Putamen (tissue), 1 donor: Measurements from ENCODE around the gene ZNF732.
"Not testable (repeated sequence)": the region's sequence is repeated elsewhere in the genome, so short reads cannot be mapped to it uniquely, and the experiment has no call there.

Experiments used
- DNase-seq: peaks from one replicate; pipeline ENCODE4 v3.0.0-alpha.2; 2016; ENCODE audit warnings: low spot score

Gene ZNF732

DNA sequence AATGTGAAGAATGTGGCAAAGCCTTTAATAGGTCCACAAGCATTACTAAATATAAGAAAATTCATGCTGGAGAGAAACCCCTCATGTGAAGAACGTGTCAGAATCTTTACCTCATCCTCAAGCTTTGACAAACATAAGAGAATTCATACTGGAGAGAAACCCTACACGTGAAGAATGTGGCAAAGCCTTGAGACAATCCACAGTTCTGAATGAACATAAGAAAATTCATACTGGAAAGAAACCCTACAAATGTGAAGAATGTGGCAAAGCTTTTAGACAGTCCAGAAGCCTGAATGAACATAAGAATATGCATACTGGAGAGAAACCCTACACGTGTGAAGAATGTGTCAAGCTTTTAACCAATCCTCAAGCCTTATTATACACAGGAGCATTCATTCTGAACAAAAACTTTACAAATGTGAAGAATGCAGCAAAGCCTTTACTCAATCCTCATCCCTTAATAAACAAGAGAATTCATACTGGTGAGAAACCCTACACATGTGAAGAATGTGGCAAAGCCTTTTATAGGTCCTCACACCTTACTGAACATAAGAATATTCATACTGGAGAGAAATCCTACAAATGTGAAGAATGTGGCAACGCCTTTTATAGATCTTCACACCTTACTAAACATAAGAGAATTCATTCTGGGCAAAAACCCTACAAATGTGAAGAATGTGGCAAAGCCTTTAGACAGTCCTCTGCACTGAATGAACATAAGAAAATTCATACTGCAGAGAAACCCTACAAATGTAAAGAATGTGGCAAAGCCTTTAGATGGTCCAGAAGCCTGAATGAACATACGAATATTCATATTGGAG is 51.1 kb downstream of the ZNF732 start:
- no peak for DNase-seq

GRCh38 chr4:252065-252601 is 53.1 kb downstream of the ZNF732 start:
- DNase-seq: no peak

DNA sequence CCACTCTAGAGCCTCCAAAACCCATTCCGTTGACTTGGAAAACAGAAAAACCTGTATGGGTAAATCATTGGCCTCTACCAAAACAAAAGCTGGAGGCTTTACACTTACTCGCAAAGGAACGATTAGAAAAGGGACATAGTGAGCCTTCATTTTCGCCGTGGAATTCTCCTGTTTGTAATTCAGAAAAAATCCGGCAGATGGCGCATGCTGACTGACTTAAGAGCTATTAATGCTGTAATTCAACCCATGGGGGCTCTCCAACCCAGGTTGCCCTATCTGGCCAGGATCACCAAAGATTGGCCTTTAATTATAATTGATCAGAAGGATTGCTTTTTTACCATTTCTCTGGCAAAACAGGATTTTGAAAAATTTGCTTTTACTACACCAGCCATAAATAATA is 60.8 kb downstream of the ZNF732 start:
- DNase-seq: peak; percentile 43

GRCh38 chr4:243426-243825 is 61.8 kb downstream of the ZNF732 start:
- no peak for DNase-seq

DNA sequence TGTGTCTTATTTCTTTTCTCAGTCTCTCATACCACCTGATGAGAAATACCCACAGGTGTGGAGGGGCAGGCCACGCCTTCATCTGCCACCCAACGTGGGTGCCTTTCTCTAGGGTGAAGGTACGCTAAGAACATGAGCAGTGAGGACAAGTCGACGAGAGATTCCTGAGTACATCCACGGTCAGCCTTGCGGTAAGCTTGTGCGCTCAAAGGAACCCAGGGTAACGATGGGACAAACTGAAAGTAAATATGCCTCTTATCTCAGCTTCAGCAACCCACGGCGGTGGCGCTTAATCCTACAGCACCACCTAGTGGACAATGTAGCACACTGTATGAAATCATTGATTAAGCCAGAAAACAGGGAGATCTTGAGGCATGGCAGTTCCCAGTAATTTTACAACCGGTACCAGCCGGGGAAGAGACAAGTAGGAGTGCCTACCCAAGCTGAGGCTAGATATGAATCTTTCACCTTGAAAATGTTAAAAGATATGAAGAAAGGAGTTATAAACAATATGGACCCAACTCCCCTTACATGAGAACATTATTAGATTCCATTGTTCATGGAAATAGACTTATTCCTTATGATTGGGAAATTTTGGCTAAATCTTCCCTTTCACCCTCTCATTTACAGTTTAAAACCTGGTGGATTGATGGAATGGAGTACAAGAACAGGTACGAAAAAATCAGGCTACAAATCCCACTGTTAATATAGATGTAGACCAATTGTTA is 63.0 kb downstream of the ZNF732 start:
- peak; percentile 79 for DNase-seq

- DNase-seq: not testable (repeated sequence)
Observed at GRCh38 chr4:241411-241810, 63.9 kb downstream of the ZNF732 start.

GRCh38 chr4:236028-236427 is 69.2 kb downstream of the ZNF732 start:
- DNase-seq: no peak

- DNase-seq: no peak
Observed at GRCh38 chr4:234178-234577, 71.1 kb downstream of the ZNF732 start.

DNA sequence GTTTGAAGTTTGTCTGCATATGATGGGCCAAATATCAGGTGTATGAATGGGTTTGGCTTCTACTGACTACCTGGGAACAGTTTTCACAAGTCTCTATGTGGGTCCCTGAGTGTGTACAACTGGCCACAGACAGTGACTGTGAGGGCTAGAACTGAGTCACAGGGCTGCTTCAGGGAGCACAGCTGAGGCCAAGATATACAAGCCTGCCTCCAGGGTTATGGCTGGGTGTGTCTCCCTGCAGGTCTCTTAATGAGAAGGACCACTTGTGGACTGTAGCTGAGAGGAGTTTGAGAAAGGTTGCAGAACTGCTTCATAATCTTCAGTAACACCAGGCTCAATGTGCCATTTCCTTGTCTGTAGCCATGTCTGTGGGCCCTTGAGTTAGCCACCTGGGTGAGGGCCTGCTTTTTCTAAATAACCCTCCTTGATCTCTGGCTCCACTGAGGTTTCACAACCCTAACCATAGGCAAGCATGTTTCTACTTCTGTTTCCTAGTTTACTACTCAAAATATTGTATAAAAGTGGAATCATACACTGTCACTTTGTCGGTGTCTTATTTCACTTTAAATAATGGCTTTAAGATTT is 81.3 kb downstream of the ZNF732 start:
- no peak for DNase-seq
